ENCODE data around the gene FOXN3.

- TF ChIP-seq, protein P1, sequence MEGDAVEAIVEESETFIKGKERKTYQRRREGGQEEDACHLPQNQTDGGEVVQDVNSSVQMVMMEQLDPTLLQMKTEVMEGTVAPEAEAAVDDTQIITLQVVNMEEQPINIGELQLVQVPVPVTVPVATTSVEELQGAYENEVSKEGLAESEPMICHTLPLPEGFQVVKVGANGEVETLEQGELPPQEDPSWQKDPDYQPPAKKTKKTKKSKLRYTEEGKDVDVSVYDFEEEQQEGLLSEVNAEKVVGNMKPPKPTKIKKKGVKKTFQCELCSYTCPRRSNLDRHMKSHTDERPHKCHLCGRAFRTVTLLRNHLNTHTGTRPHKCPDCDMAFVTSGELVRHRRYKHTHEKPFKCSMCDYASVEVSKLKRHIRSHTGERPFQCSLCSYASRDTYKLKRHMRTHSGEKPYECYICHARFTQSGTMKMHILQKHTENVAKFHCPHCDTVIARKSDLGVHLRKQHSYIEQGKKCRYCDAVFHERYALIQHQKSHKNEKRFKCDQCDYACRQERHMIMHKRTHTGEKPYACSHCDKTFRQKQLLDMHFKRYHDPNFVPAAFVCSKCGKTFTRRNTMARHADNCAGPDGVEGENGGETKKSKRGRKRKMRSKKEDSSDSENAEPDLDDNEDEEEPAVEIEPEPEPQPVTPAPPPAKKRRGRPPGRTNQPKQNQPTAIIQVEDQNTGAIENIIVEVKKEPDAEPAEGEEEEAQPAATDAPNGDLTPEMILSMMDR (IDR thresholded peaks at IDR 0.05): no peak
- TF ChIP-seq POLR2AphosphoS5 (IDR thresholded peaks at IDR 0.05) (no peak), POLR2A (IDR thresholded peaks at IDR 0.05) (no peak), EP300 (IDR thresholded peaks at IDR 0.05; ENCODE audit: low read depth) (no peak)
Measured at GRCh38 chr14:89134640-89135039, 282.4 kb downstream of the FOXN3 start.

Data from transverse colon (tissue), 4 donors.